ENCODE results near the gene CXCL8. TPM values are rescaled to one million over a fixed set of nuclear protein-coding genes. Genes with fewer than 3 reads are reported as not detected.

The CXCL8 gene
- total RNA-seq, 2 experiments from 2014 or later = 0.15 to 0.19 TPM

Other genes starting within 250 kb of the CXCL8 start
- gene RASSF6, start 120.1 kb upstream of the CXCL8 start, total RNA-seq = under 1 TPM in 1 of 2 experiments, not detected in 1; 0.19 TPM
- not detected for gene CXCL6, start 96.1 kb downstream of the CXCL8 start, total RNA-seq
- gene PF4V1, start 112.7 kb downstream of the CXCL8 start, total RNA-seq = not detected
- not detected for gene CXCL1, start 128.8 kb downstream of the CXCL8 start, total RNA-seq
- not detected for gene PF4, start 241.5 kb downstream of the CXCL8 start, total RNA-seq
- gene PPBP, start 247.6 kb downstream of the CXCL8 start, total RNA-seq = not detected

Measured in activated CD4-positive, alpha-beta T cell treated with anti-CD3 and anti-CD28 coated beads, Interleukin-2, amount 10 ng/mL, durations not matched to agents 7 days and 5 days (primary cell).